A549 (cell line): ENCODE results near the gene TTC32. TPM values are rescaled to one million over a fixed set of nuclear protein-coding genes. Genes with fewer than 3 reads are reported as not detected.

ENCODE experiments used
- ATAC-seq, 2 experiments: fragments of 200-7000 bp in 1 of 2; fragments of >200 bp in 1 of 2; cut with Nextera tagmentation in 1 of 2; cut with Tn5 transposase in 1 of 2; 3 replicates each; pipeline versions ENCODE4 v1.8.0 to v1.9.1; 2018 to 2020; ENCODE audit warnings: mild to moderate bottlenecking in 1 of 2, moderate library complexity in 1 of 2
- CTCF ChIA-PET: fragments of 300-600 bp; sonication (Branson Sonifier 250); formaldehyde crosslinking; extraction: SDS; loops from one replicate; lab custom pipeline; 2021; ENCODE audit warnings: antibody characterized with exemption, inconsistent platforms; lab: Yijun Ruan, JAX
- POLR2A ChIA-PET: fragments of 350-600 bp; formaldehyde crosslinking; extraction: SDS; loops from one replicate; lab custom pipeline; 2021; ENCODE audit warnings: antibody characterized with exemption, inconsistent platforms; lab: Yijun Ruan, JAX
- DNase-seq, 2 experiments: peaks; one replicate each; pipeline versions ENCODE4 v3.0.0 to v3.0.0-alpha.2; 2011 to 2016; ENCODE audit warnings: low read depth in 1 of 2, low spot score in 1 of 2
- FAIRE-seq: peaks from 2 replicates; lab custom pipeline; 2011; peaks lifted over from hg19 to GRCh38; lab: Jason Lieb, UNC
- H3K27ac ChIP-seq, 2 experiments: fragments of >200 bp; sonication (Bioruptor Twin); formaldehyde crosslinking; 3 replicates each; pipeline ENCODE4 v1.5.1; 2016 to 2017
- H3K4me1 ChIP-seq: fragments of >200 bp; sonication (Bioruptor Twin); formaldehyde crosslinking; 3 replicates; pipeline ENCODE4 v1.6.1; 2016
- H3K4me2 ChIP-seq: fragments of >200 bp; sonication (Bioruptor Twin); formaldehyde crosslinking; 3 replicates; pipeline ENCODE4 v1.6.1; 2016
- H3K4me3 ChIP-seq: fragments of >200 bp; sonication (Bioruptor Twin); formaldehyde crosslinking; 3 replicates; pipeline ENCODE4 v1.5.1; 2016
- H3K9me3 ChIP-seq: fragments of >200 bp; sonication (Bioruptor Twin); formaldehyde crosslinking; 3 replicates; pipeline ENCODE4 v1.6.1; 2016
- BHLHE40 ChIP-seq: IDR thresholded peaks from 2 replicates; pipeline ENCODE4 v1.6.1; 2012; ENCODE audit warnings: low read depth, low read length, inconsistent platforms
- CBX8 ChIP-seq: fragments of 200-600 bp; sonication (generic); IDR thresholded peaks from 2 replicates; pipeline ENCODE4 v1.6.1; 2016
- CHD4 ChIP-seq: fragments of 200-600 bp; sonication (generic); IDR thresholded peaks from 2 replicates; pipeline ENCODE4 v1.6.1; 2016; ENCODE audit warnings: antibody characterized with exemption, mild to moderate bottlenecking, borderline replicate concordance
- FOXS1 ChIP-seq: fragments of 250-450 bp; sonication (Bioruptor Pico); IDR thresholded peaks from 2 replicates; pipeline ENCODE4 v1.5.0; 2020; ENCODE audit warnings: mild to moderate bottlenecking, moderate library complexity
- GATA3 ChIP-seq: IDR thresholded peaks from 2 replicates; pipeline ENCODE4 v1.6.1; 2012; ENCODE audit warnings: borderline replicate concordance
- HOXB13 ChIP-seq: fragments of 250-450 bp; sonication (Bioruptor Pico); IDR thresholded peaks from 2 replicates; pipeline ENCODE4 v1.5.0; 2020; ENCODE audit warnings: low read depth, mild to moderate bottlenecking, moderate library complexity
- JUN ChIP-seq, 2 experiments: fragments of >200 bp; sonication (Bioruptor Twin); formaldehyde crosslinking; IDR thresholded peaks; 2 replicates in 1 of 2; 3 replicates in 1 of 2; pipeline ENCODE4 v1.6.1; 2016 to 2017
- KDM5A ChIP-seq: fragments of 200-600 bp; sonication (generic); IDR thresholded peaks from 2 replicates; pipeline ENCODE4 v1.6.1; 2016; ENCODE audit warnings: antibody characterized with exemption, mild to moderate bottlenecking
- MAZ ChIP-seq: fragments of 150-350 bp; IDR thresholded peaks from 2 replicates; pipeline ENCODE4 v1.6.1; 2014; ENCODE audit warnings: antibody characterized with exemption, low read depth, low read length, borderline replicate concordance
- MYC ChIP-seq: IDR thresholded peaks from 2 replicates; pipeline ENCODE4 v1.6.1; 2012; ENCODE audit warnings: mild to moderate bottlenecking, inconsistent platforms, low read length, improper control_type of control experiment, borderline replicate concordance
- NFE2L2 ChIP-seq: fragments of 150-350 bp; conservative IDR thresholded peaks from 2 replicates; pipeline ENCODE4 v1.6.1; 2014; ENCODE audit warnings: low read length
- NR3C1 ChIP-seq: fragments of >200 bp; sonication (Bioruptor Twin); formaldehyde crosslinking; IDR thresholded peaks from 3 replicates; pipeline ENCODE4 v1.6.1; 2017
- POLR2AphosphoS2 ChIP-seq: conservative IDR thresholded peaks from 2 replicates; pipeline ENCODE4 v1.6.1; 2012; ENCODE audit warnings: low read length, improper control_type of control experiment, inconsistent platforms
- RCOR1 ChIP-seq: fragments of 150-350 bp; IDR thresholded peaks from 2 replicates; pipeline ENCODE4 v1.6.1; 2014; ENCODE audit warnings: antibody characterized with exemption, low read length, low read depth
- SMC3 ChIP-seq: fragments of >200 bp; sonication (Bioruptor Twin); formaldehyde crosslinking; IDR thresholded peaks from 3 replicates; pipeline ENCODE4 v1.6.1; 2018; ENCODE audit warnings: inconsistent platforms
- SREBF2 ChIP-seq: fragments of 450-650 bp; IDR thresholded peaks from 2 replicates; pipeline ENCODE4 v1.6.1; 2014; ENCODE audit warnings: mild to moderate bottlenecking, moderate library complexity
- ZFP36 ChIP-seq: fragments of 450-650 bp; IDR thresholded peaks from 2 replicates; pipeline ENCODE4 v1.6.1; 2014; ENCODE audit warnings: borderline replicate concordance; ENCODE audit not compliant: partially characterized antibody
- WGBS: methylation state at CpG from one replicate; pipeline ENCODE4 v1.1.6; 2017; ENCODE audit errors: missing lambda C conversion rate; 5-methylcytosine and 5-hydroxymethylcytosine counted together
- polyA plus RNA-seq, 4 experiments: library from polyadenylated mRNA; depleted of rRNA in 3 of 4; stranded (reverse); fragments of >200 nt; fragmentation: RNase III in 1 of 4; extraction: RNeasy Plus Mini Kit Qiagen cat#74134 plus additional on column Dnase treatment in 1 of 4; gene quantifications; 2 replicates in 3 of 4; 3 replicates in 1 of 4; pipeline ENCODE4 v1.2.3, GENCODE V29; 2011 to 2017
- TF ChIP-seq, protein P1 (sequence below): fragments of 200-600 bp; sonication (generic); IDR thresholded peaks from 2 replicates; pipeline ENCODE4 v1.6.1; 2016; ENCODE audit warnings: antibody characterized with exemption, mild to moderate bottlenecking, moderate library complexity
- TF ChIP-seq, protein P2 (sequence below): fragments of >200 bp; sonication (Bioruptor Twin); formaldehyde crosslinking; IDR thresholded peaks from 3 replicates; pipeline ENCODE4 v1.6.1; 2016
- TF ChIP-seq, protein P3 (sequence below): IDR thresholded peaks from 2 replicates; pipeline ENCODE4 v1.6.1; 2012

Gene TTC32
- polyA plus RNA-seq, 2 of the 4 experiments (the other 2 are of a cell fraction), result 22.4 to 37.1 TPM

DNA sequence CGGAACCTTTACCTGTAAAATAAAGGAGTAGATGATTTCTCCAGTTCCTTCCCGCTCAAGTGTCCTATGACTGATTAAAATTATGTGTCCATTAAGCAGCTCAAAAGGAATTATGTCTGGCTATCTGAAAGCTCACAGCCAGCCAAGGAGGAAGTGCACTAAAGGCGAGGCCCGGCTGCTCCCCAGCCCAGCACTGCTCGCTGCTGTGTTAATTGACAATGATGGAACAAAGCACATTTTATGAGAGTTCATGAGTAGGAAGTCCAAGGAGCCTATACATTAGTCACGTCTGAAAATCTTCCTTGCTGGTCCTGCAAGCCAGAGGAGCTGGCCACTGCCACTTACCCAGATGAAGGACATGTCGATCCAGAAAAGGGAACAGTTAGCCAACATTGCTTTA, 14.3 kb downstream of the TTC32 start:
- 88% methylated on average over 7 of the region's 7 CpGs for whole genome bisulfite sequencing

DNA sequence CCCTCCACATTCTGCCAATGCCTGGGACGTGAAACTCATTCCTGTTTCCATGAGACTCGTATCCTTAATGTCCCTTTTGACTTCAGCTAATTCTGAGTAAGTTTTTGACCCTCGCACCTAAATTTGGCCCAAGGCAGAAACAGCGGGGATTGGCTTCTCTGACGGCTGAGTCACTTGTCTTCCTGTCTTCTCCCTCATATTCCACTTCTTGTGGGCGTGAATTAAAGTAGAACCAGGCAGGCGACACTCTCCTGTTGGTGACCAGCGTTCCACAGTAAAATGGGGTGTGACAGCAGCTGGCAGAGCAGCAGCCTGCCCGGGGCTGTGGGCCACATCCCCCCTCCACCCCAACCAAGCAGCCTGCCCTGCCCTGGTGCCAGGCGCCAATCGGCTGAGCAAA, 15.5 kb downstream of the TTC32 start:
- Histone ChIP-seq H3K4me2 (no peak overlapping the region), H3K4me3 (no peak overlapping the region), H3K4me1 (no peaks in the 10 kb centered on the region), H3K27ac (no peak overlapping the region), H3K9me3 (no peaks in the 10 kb centered on the region)
- ChIA-PET CTCF (interaction anchor here (0.7 to 1.4 kb wide), 3 partner anchors 10 to 212 kb away, joined by 3 to 4 read pairs (median 3); no protein-coding TSS in a partner anchor), POLR2A (no interaction called here)
- FAIRE-seq (no peak), ATAC-seq (no peak), DNase-seq (no peak)
- TF ChIP-seq HOXB13, result no peak
- no peak for TF ChIP-seq NFE2L2
- no peak for TF ChIP-seq SREBF2
- no peak for TF ChIP-seq CBX8
- TF ChIP-seq MYC, result no peak
- TF ChIP-seq BHLHE40, result no peak
- TF ChIP-seq, protein P1, sequence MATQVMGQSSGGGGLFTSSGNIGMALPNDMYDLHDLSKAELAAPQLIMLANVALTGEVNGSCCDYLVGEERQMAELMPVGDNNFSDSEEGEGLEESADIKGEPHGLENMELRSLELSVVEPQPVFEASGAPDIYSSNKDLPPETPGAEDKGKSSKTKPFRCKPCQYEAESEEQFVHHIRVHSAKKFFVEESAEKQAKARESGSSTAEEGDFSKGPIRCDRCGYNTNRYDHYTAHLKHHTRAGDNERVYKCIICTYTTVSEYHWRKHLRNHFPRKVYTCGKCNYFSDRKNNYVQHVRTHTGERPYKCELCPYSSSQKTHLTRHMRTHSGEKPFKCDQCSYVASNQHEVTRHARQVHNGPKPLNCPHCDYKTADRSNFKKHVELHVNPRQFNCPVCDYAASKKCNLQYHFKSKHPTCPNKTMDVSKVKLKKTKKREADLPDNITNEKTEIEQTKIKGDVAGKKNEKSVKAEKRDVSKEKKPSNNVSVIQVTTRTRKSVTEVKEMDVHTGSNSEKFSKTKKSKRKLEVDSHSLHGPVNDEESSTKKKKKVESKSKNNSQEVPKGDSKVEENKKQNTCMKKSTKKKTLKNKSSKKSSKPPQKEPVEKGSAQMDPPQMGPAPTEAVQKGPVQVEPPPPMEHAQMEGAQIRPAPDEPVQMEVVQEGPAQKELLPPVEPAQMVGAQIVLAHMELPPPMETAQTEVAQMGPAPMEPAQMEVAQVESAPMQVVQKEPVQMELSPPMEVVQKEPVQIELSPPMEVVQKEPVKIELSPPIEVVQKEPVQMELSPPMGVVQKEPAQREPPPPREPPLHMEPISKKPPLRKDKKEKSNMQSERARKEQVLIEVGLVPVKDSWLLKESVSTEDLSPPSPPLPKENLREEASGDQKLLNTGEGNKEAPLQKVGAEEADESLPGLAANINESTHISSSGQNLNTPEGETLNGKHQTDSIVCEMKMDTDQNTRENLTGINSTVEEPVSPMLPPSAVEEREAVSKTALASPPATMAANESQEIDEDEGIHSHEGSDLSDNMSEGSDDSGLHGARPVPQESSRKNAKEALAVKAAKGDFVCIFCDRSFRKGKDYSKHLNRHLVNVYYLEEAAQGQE, result no peak
- no peak for TF ChIP-seq NR3C1
- TF ChIP-seq SMC3, result no peak
- 74% methylated on average over 11 of the region's 11 CpGs for WGBS

More for the DNA sequence above, 14.3 kb downstream of the TTC32 start:
- Histone ChIP-seq H3K4me3 (no peak overlapping the region), H3K4me1 (no peaks in the 10 kb centered on the region)
- POLR2A ChIA-PET, result no interaction called here
- TF ChIP-seq KDM5A, result no peak
- TF ChIP-seq, protein P2, sequence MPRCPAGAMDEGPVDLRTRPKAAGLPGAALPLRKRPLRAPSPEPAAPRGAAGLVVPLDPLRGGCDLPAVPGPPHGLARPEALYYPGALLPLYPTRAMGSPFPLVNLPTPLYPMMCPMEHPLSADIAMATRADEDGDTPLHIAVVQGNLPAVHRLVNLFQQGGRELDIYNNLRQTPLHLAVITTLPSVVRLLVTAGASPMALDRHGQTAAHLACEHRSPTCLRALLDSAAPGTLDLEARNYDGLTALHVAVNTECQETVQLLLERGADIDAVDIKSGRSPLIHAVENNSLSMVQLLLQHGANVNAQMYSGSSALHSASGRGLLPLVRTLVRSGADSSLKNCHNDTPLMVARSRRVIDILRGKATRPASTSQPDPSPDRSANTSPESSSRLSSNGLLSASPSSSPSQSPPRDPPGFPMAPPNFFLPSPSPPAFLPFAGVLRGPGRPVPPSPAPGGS, result no peak
- no peak for TF ChIP-seq RCOR1
- no peak for TF ChIP-seq ZFP36
- no peak for TF ChIP-seq POLR2AphosphoS2
- no peak for TF ChIP-seq MAZ
- TF ChIP-seq FOXS1 (CRISPR knock-in tag), result no peak
- no peak for TF ChIP-seq CHD4
- no peak for TF ChIP-seq JUN (IDR thresholded peaks at IDR 0.05)
- no peak for TF ChIP-seq NFE2L2
- TF ChIP-seq, protein P3, sequence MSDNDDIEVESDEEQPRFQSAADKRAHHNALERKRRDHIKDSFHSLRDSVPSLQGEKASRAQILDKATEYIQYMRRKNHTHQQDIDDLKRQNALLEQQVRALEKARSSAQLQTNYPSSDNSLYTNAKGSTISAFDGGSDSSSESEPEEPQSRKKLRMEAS, result no peak
- TF ChIP-seq, all 56 proteins: peak for 0
- no peak for DNase-seq
- no peak for FAIRE-seq
- no peak for ATAC-seq
- no peak overlapping the region for H3K27ac ChIP-seq
- CTCF ChIA-PET, result interaction anchor here (1.0 kb wide), 1 partner anchor 9 kb away, joined by 3 read pairs; no protein-coding TSS in a partner anchor
- no peaks in the 10 kb centered on the region for H3K9me3 ChIP-seq
- no peak overlapping the region for H3K4me2 ChIP-seq

DNA sequence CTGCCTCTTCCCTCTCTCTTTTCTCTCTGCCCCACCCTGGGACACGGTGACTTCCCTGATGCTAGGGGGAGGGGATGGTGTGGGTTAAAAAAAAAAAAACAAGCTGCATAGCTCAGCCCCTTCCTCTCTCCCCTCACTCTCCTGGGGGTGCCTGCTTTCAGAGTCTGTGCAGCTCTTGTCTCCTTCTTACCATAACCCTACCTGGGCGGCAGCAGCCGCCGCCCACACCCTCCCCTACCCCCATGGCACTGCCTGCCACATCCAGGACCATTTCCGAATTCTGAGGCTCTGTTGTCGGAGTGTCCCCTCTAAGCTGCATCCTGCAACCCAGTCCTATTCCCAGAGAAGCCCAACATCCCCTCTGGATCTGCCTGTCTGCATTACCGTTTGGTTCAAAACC, 16.0 kb downstream of the TTC32 start:
- FAIRE-seq, result no peak
- WGBS, result 68% methylated on average over 7 of the region's 7 CpGs
- ATAC-seq, result no peak
- Histone ChIP-seq H3K27ac (no peak overlapping the region), H3K4me1 (no peaks in the 10 kb centered on the region), H3K9me3 (no peaks in the 10 kb centered on the region)
- POLR2A ChIA-PET, result no interaction called here
- TF ChIP-seq GATA3, result no peak
- TF ChIP-seq, all 56 proteins: peak for 0
- Histone ChIP-seq H3K4me3 (no peak overlapping the region), H3K4me2 (no peak overlapping the region)
- CTCF ChIA-PET, result interaction anchor here (0.6 to 1.4 kb wide), 3 partner anchors 10 to 489 kb away, joined by 3 to 4 read pairs (median 4); no protein-coding TSS in a partner anchor
- DNase-seq, result no peak
